GM12801 (cell line): ENCODE data around the gene SLC6A20.

Experiments
- CTCF ChIP-seq: IDR thresholded peaks from one replicate; pipeline ENCODE4 v1.5.1; 2011; ENCODE audit warnings: control low read depth; ENCODE audit not compliant: insufficient read length; ENCODE audit errors: extremely low read depth

The SLC6A20 gene

GRCh38 chr3:45751537-45752242, 44.6 kb downstream of the SLC6A20 start:
- TF ChIP-seq CTCF: no peak

DNA sequence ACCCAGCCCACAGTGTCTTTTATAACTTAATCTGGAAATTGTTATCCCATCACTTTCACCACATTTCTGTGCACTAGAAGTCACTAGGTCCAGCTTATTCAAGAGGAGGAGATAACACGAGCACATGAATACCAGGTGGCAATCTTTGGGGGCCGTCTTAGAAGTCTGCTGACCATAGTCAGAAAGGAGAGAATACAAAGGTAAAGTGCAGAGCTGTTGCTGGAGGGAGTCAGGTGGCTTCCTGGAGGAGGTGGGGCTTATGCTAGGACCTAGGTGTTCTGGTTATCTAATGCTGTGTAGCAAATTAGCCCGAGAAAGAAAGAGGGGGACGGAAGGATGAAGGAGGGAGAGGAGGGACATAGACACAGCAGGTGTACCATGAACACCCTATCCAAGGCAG, 46.5 kb downstream of the SLC6A20 start:
- no peak for TF ChIP-seq CTCF

DNA sequence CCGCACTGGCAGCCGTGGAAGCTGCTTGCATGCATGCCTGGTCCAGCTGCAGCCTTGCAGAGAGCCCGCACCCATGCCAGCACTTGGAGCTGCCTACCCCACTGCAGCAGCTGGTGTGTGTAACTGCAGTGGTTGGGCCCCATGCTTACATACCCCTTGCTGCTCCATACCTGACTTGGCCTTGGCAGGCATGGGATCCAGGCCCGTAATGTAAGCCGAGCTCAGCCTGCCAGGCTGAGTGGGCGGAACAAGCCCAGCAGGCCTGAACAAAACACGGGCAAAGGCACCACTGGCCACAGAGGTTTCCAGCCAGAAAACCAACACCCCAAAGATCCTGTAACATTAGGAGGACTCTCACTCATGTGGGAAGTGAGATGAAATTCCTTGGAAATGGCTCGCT, 48.3 kb downstream of the SLC6A20 start:
- no peak for TF ChIP-seq CTCF

DNA sequence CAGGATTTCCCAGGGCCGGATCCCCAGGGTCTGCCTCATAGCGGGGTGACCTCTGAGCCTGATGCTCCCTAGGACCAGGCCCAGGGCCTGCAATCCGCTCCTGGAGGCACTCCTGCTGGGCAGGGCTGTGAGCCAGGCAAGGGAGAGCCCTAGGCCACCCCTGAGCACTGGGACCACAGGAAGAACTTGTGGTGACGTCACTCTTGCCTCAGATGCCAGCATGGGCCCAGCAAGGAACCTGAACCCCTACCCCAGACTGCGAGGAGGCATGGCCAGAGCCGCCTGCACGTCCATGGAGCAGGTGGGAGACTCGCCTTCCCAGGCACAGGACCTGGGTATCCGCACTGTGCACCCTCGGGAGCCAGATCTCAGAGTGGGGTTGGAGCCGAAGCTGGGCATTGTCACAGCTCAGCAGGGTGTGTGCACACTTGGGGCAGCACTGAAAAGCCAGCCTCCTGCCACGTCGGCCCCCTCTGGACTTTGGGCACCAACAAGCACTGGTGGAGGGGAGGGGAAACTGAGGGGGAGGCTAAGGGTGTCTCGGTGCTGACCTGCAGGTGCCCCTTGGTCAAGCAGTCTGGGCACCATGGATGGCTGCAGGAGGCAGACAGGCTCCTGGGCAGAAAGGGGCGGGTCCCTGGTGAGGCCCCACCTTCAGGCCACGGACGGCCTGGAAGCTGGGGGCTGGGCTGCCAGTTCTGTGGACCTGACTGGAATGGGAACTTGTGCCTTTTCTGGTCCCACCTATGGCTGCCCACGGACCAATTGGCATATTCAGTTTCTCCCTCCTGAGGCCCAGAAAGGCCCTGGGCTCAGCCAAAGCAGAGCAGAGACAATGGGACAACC, 49.3 kb downstream of the SLC6A20 start:
- TF ChIP-seq CTCF: no peak

DNA sequence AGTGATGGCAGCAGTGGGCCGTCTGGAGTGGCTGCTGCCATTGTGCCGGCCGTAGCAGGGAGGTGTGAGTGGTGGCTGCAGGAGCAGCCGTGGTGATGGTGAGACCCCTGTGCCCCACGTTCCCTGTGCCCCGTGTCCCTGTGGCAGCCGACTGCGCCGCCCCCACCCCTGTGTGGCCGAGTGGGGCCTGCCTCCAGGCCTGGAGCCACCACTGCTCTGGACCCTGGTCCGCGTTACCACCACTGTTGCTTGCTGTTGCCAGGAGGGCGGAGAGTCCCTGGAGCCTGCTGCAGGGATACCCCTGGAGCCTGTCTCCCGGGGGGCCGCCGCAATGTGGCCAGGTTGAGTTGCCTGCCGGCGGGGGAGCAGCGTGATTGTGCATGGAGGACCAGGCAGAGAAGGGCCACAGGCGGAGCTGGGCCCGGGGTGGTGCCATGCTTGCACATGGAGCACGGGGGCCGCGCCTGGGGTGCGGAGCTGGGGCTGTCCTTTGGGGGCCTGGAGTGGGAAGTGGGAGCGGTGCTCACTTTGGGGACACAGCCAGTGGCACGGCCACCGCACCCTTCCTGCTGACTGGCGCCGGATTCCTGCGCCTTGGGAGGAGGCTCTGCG, 50.1 kb downstream of the SLC6A20 start:
- TF ChIP-seq CTCF: no peak

DNA sequence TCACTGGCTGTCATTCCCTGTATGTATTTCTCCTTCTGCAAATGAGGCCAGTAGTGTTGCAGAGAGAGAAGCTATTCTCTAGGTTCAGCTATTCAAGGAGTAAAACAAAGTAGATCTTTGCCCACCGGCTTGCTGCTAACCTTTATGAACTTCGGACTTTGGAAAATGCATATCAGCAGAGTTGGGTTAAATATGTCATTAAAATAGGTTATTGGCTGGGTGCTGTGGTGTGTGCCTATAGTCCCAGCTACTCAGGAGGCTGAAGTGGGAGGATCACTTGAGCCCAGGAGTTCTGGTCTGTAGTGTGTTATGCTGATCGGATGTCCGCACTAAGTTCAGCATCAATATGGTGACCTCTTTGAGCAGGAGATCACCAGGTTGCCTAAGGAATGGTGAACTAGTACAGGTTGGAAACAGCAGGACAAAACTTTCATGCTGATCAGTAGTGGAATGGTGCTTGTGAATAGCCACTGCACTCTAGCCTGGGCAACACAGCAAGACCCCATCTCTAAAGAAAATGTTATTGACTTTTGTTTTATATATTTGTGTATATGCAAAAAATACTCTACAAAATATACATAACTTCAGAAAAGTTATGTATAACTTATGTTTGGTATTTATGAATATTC, 53.8 kb downstream of the SLC6A20 start:
- TF ChIP-seq CTCF: no peak
